Astrocyte of the spinal cord (primary cell): ENCODE data around the gene SP7.
A peak's percentile ranks its signal among the peaks of the same experiment; 100 is the strongest.
"Not testable (repeated sequence)": the region's sequence is repeated elsewhere in the genome, so short reads cannot be mapped to it uniquely, and the experiment has no call there.

Experiments used
- DNase-seq: peaks from one replicate; pipeline ENCODE4 v3.0.0; 2011; ENCODE audit warnings: low read depth, low spot score
- H3K4me3 ChIP-seq: 2 replicates; pipeline ENCODE4 v1.5.1; 2011; ENCODE audit warnings: low read depth, mild to moderate bottlenecking, low read length, moderate library complexity
- in situ Hi-C: cut with HindIII; loops from 2 replicates; pipeline ENCODE4 v1.10.0; 2017; ENCODE audit warnings: low sequenced_read_pairs
- TF ChIP-seq, protein P1 (sequence below): IDR thresholded peaks from 2 replicates; pipeline ENCODE4 v1.5.1; 2012; ENCODE audit warnings: low read depth, mild to moderate bottlenecking, low read length, inconsistent platforms

The SP7 gene

DNA sequence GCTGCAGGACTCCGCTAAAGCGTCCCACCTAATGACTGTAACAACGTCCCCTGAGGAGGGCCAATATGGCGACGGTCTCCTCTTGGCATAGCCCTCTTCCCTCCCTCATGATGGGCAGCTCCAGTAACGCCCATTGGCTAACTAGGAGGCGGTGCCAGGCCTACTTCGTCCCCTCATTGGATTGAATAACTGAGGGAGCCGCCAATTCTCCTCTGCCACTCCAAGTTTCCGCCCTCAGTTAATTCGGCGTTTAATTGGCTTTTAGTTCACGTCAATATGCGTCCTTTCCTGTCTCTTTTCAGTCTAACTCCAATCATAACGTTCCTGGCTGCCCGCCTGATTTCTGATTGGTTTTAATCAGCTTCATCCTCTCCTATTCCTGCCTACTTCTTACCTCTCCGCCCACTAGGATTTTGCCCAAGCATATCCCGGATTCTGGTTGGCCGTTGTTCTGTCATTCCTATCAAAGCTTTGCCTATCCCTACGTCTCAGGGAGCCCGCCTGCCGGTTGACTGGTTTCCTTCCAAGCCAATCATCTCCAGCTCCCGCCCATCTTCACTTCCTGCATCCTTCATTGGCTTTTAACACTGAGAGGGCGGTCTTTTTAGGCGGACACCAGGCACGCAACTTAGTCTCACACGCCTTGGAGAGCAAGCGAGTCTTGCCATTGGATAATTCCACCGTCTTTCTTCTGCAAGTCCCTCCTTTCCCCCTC is 43.4 kb upstream of the SP7 start:
- peak; percentile 100 for DNase-seq
- in situ Hi-C loops: no loop called here
- TF ChIP-seq, protein P1, sequence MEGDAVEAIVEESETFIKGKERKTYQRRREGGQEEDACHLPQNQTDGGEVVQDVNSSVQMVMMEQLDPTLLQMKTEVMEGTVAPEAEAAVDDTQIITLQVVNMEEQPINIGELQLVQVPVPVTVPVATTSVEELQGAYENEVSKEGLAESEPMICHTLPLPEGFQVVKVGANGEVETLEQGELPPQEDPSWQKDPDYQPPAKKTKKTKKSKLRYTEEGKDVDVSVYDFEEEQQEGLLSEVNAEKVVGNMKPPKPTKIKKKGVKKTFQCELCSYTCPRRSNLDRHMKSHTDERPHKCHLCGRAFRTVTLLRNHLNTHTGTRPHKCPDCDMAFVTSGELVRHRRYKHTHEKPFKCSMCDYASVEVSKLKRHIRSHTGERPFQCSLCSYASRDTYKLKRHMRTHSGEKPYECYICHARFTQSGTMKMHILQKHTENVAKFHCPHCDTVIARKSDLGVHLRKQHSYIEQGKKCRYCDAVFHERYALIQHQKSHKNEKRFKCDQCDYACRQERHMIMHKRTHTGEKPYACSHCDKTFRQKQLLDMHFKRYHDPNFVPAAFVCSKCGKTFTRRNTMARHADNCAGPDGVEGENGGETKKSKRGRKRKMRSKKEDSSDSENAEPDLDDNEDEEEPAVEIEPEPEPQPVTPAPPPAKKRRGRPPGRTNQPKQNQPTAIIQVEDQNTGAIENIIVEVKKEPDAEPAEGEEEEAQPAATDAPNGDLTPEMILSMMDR: no peak
- peak overlapping the region; percentile 52 for H3K4me3 ChIP-seq

DNA sequence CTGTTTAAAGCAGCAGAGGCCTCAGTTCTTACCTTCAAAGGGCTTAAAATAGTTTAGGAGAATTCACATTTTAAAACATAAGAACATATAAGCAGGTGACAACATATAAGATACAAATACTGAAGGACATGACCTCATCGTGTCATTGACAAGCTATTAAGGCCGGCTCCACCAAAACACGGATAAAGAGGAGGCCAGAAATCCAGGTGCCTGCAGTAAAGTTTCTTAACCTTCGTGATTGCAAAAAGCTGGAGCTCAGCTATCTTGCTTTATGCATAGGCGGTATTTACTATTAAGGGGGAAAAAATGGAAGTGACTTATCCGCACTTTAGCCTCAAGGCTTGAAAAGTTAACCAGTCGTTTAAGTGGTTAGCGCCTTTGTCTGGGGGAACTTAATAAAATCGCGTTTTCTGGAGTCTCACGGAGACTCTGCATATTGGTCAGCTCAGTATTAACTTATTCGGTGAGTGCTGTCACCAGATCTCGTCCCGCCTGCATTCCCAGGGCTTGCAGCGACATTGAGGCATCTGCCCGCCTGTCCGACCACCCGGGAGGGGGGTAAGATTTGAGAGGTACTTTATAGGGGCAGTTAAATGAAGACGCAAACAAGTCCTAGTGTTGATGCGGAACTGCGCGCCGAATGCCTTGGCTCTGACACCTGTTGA is 42.7 kb upstream of the SP7 start:
- H3K4me3 ChIP-seq: peak overlapping the region; percentile 52
- in situ Hi-C loops: no loop called here
- no peak for DNase-seq

DNA sequence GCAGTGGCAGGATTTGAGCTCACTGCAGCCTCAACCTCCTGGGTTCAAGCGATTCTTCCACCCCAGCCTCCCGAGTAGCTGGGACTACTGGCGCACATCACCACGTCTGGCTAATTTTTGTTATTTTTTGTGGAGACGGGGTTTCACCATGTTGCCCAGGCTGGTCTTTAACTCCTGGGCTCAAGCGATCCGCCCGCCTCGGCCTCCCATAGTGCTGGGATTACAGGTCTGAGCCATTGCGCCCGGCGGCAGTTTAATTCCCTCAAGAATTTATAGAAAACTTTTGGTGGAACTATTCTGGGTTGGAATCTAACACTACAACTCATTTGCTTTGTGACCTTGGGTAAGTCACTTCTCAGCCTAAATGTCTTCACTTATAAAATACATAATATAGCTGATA is 42.1 kb upstream of the SP7 start:
- H3K4me3 ChIP-seq: no peak overlapping the region
- in situ Hi-C loops: no loop called here
- DNase-seq: no peak
- TF ChIP-seq, protein P1: no peak

More for the DNA sequence above, 42.7 kb upstream of the SP7 start:
- TF ChIP-seq, protein P1: no peak

DNA sequence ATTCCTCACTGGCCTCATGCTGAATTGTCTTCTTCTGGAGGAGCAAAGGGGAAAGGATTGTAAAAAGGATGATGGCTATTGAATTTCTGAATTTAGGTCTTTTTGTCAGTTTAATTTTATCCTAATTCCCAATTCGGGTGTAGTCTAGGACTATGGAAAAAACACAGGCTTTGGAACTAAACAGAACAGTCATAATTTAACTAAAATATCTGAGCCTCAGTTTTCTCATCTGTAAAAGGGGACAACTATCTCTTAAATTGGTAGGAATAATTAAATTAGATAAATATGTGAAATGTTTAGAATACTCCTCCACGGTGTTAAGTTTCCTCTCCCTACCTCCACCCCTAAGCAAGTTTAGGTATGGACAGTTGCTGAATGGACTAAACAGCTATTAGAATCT is 40.6 kb upstream of the SP7 start:
- in situ Hi-C loops: no loop called here
- DNase-seq: no peak
- no peak overlapping the region for H3K4me3 ChIP-seq

DNA sequence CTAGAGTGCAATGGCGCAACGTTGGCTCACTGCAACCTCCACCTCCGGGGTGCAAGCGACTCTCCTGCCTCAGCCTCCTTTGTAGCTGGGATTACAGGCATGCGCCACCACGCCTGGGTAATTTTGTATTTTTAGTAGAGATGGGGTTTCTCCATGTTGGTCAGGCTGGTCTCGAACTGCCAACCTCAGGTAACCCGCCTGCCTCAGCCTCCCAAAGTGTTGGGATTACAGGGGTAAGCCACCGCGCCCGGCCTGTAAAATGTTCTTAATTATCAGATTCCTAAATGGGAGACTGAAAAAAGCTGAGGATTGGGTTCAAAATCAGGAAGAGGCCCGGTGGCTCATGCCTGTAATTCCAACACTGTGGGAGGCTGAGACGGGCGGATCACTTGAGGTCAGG is 38.1 kb upstream of the SP7 start:
- H3K4me3 ChIP-seq, in situ Hi-C loops, DNase-seq: not testable (repeated sequence)

More for the DNA sequence above, 40.6 kb upstream of the SP7 start:
- TF ChIP-seq, protein P1: no peak

DNA sequence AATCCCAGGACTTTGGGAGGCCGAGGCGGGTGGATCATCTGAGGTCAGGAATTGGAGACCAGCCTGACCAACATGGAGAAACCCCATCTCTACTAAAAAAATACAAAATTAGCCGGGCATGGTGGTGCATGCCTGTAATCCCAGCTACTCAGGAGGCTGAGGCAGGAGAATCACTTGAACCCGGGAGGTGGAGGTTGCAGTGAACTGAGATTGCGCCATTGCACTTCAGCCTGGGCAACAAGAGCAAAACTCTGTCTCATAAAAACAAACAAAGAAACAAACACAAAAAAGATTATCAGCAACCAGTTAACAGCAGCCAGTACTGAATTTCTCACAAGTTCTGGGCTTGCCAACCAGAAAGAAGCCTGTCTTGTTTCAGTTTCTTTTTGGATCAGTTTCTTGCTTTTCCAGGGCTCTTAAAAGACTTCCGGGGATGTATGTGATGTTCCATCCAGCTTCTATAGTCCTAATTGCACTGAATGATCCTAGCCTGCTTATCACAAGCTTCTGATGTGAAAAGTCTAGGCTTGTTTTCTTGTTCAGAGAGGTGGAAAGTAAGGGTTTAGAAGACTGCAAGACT is 37.5 kb upstream of the SP7 start:
- DNase-seq, in situ Hi-C loops: not testable (repeated sequence)

DNA sequence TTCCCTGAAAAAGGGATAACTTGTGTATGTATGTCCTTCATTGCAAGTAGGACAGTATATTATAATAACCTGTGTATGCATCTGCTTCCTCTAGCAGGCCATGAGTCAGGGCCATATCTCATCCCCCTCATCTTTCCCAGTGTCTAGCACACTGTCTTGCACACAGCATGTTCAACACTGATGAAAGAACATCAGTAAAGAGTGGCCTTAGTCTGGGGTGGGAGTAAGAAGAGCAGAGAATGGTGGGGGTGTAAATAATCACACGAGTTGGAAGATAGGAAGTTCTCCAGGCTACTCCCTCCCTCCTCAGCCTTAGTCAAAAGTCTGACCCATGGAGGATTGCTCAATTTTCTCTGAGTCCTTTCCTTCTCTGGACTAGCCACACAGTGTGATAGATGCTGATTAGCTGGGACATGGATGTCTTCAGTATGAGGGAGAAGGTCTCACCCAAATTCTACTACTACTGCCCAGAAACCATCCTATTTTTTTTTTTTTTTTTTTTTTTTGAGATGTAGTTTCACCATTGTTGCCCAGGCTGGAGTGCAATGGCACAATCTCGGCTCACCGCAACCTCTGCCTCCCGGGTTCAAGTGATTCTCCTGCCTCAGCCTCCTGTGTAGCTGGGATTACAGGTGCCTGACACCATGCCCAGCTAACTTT is 29.2 kb upstream of the SP7 start:
- in situ Hi-C loops: no loop called here
- no peak overlapping the region for H3K4me3 ChIP-seq
- TF ChIP-seq, protein P1: no peak
- DNase-seq: no peak

More for the DNA sequence above, 37.5 kb upstream of the SP7 start:
- H3K4me3 ChIP-seq: not testable (repeated sequence)

DNA sequence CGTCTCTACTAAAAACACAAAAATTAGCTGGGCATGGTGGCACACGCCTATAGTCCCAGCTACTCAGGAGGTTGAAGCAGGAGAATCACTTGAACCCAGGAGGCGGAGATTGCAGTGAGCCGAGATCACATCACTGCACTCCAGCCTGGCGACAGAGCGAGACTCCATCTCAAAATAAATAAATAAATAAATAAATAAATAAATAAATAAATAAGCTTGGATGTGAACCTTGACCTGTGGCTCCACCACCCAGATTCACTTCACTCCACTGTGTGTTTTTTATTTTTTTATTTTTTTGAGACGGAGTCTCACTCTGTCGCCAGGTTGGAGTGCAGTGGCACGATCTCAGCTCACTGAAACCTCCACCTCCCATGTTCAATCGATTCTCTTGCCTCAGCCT is 25.5 kb upstream of the SP7 start:
- H3K4me3 ChIP-seq, in situ Hi-C loops, DNase-seq: not testable (repeated sequence)
